HG03066 (cell line): ENCODE results near the gene RAP1GAP.
"Not testable (repeated sequence)": the region's sequence is repeated elsewhere in the genome, so short reads cannot be mapped to it uniquely, and the experiment has no call there.

Source experiments
- ATAC-seq: cut with Tn5 transposase; IDR thresholded peaks from one replicate; pipeline ENCODE4 v1.9.1; 2021; ENCODE audit warnings: low read depth; ENCODE audit not compliant: unreplicated experiment

RAP1GAP gene

GRCh38 chr1:21680381-21680780 is 11.2 kb upstream of the RAP1GAP start:
- ATAC-seq, result no peak

- ATAC-seq, result no peak
Measured at GRCh38 chr1:21677168-21677567, 8.0 kb upstream of the RAP1GAP start.

GRCh38 chr1:21674957-21675356 is 5.8 kb upstream of the RAP1GAP start:
- no peak for ATAC-seq

- ATAC-seq, result not testable (repeated sequence)
Measured at GRCh38 chr1:21673853-21674252, 4.7 kb upstream of the RAP1GAP start.

GRCh38 chr1:21673277-21673780 is 4.2 kb upstream of the RAP1GAP start:
- ATAC-seq, result no peak

- no peak for ATAC-seq
Measured at GRCh38 chr1:21672478-21673276, 3.5 kb upstream of the RAP1GAP start.

GRCh38 chr1:21671915-21672314 is 2.8 kb upstream of the RAP1GAP start:
- ATAC-seq, result no peak

- ATAC-seq, result no peak
Measured at GRCh38 chr1:21670956-21671902, 2.1 kb upstream of the RAP1GAP start.

GRCh38 chr1:21670059-21670881 is 1.1 kb upstream of the RAP1GAP start:
- no peak for ATAC-seq

GRCh38 chr1:21668951-21669257 is 253 bp downstream of the RAP1GAP start:
- no peak for ATAC-seq

- no peak for ATAC-seq
Measured at GRCh38 chr1:21668232-21668950, 766 bp downstream of the RAP1GAP start.

GRCh38 chr1:21667348-21668231 is 1.6 kb downstream of the RAP1GAP start:
- no peak for ATAC-seq

- no peak for ATAC-seq
Measured at GRCh38 chr1:21666576-21667320, 2.4 kb downstream of the RAP1GAP start.

GRCh38 chr1:21665711-21666575 is 3.2 kb downstream of the RAP1GAP start:
- no peak for ATAC-seq

GRCh38 chr1:21664806-21665588 is 4.2 kb downstream of the RAP1GAP start:
- ATAC-seq, result no peak

GRCh38 chr1:21663951-21664805 is 5.0 kb downstream of the RAP1GAP start:
- no peak for ATAC-seq
